Daoy (cell line): Measurements from ENCODE around the gene CCL4L2. TPM values are rescaled to one million over a fixed set of nuclear protein-coding genes. Genes with fewer than 3 reads are reported as not detected.
"Not testable (repeated sequence)": the region's sequence is repeated elsewhere in the genome, so short reads cannot be mapped to it uniquely, and the experiment has no call there.

Experiments
- DNase-seq: peaks from one replicate; pipeline ENCODE4 v3.0.0-alpha.2; 2015; ENCODE audit warnings: low read depth
- total RNA-seq: library from RNA; depleted of rRNA; stranded (reverse); fragments of >200 nt; shearing (Covaris generic); gene quantifications from 2 replicates; pipeline ENCODE4 v1.2.3, GENCODE V29; 2014; rRNA removed

Gene CCL4L2
- 0.63 and 2.9 TPM in 2 replicates for total RNA-seq

- DNase-seq, result not testable (repeated sequence)
These were observed at the start of gene CCL4L2 for GRCh38 chr17:36210439-36211211. CCL4L2 (plus strand) TSS chr17:36211063.

- not testable (repeated sequence) for DNase-seq
These were observed 42.0 kb upstream of the CCL4L2 start for GRCh38 chr17:36168836-36169235.

- not testable (repeated sequence) for DNase-seq
These were observed 34.3 kb upstream of the CCL4L2 start, which contains the start of gene TBC1D3B for GRCh38 chr17:36176536-36176935. TBC1D3B (minus strand) TSS chr17:36176636; CDS start chr17:36175050, 1,586 bp downstream.

DNA sequence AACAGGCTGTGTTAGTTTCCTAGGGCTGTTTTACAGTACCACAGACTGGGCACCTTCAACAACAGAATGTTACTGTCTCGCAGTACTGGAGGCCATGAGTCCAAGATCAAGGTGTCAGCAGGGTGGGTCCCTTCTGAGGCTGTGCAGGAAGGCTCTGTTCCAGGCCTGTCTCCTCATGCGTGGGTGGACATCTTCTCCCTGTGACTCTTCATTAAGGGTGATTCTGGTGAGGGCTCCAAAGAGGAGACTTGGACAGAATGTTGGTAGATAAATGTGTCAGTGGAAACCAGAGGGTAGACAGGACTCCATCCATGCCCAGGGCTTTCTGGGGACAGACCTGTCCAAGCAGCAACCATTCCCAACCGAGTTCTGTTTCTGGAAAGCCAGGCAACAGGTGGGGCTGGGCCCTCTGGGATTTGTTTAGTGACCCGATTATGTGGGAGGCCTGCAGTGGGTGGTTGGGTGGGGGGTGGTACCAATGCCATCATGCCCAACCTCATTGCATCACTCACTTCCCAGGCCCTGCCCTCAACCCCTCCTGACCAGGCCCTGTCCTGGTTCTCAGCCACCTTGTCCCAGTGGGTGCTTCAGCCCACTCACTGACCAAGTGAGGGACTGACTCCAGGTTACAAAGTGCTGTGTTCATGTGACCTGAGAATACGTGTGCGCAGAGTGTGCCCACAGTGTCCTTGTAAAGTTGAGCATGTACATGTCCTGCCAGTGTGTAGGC, 29.3 kb upstream of the CCL4L2 start:
- not testable (repeated sequence) for DNase-seq

DNA sequence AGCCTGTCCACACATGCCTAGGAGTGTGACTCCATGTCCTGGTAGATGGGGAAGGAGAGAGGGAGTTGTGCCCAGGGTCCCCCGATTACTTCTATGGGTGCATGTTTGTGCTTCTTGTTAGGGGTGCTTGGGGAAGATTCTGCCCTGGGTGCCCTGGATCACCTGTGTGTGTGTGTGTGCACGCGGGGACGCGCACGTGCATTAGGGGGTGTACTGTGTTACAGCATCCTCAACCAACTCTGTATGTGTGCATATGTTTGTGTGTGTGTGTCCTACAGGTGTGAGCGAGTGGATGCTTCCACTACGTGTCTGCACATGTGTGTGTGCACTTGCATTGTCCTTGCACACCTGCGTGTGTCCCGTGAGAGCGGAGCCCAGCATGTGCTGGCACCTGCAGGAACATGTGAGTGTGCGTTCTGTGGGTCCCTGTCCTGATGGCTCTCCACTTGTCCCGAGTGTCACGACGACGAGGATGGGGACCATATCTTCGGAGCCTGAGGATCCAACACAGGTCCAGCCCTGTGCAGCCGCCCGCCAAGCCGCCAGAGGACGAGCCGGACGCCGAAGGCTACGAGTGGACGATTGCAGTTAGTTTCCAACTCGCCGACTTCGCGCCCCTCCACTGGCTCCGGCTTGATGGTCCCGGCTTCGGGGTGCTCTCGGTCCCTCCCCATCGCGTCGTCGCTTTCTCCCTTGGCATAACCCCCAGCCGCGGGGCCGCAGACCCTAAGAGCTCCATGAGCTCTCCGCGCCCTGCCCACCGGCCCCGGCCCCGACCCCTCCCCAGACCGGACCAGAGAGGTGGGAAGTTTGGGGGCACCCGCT, 28.5 kb upstream of the CCL4L2 start:
- peak; percentile 9 for DNase-seq

GRCh38 chr17:36183001-36183971, 27.6 kb upstream of the CCL4L2 start:
- peak; percentile 67 for DNase-seq

- DNase-seq, result no peak
These were observed 26.7 kb upstream of the CCL4L2 start for GRCh38 chr17:36184023-36184765.

DNA sequence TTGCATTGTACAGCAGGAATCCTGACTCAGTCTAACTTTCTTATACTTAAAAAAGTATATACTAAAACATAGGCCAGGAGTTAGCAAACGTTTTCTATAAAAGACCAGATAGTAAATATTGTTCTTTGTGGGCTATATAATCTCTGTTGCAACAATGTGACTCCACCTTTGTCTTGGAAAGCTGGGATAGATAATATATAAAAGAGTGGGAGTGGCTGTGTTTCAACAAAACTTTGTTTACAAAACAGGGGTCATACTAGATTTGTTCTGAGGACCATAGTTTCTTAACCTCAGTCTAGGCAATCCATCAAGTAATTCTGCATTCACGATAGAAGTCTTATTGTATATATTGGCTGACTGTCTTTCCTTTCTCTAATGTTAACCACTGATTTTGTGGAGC, 25.4 kb upstream of the CCL4L2 start:
- no peak for DNase-seq

DNA sequence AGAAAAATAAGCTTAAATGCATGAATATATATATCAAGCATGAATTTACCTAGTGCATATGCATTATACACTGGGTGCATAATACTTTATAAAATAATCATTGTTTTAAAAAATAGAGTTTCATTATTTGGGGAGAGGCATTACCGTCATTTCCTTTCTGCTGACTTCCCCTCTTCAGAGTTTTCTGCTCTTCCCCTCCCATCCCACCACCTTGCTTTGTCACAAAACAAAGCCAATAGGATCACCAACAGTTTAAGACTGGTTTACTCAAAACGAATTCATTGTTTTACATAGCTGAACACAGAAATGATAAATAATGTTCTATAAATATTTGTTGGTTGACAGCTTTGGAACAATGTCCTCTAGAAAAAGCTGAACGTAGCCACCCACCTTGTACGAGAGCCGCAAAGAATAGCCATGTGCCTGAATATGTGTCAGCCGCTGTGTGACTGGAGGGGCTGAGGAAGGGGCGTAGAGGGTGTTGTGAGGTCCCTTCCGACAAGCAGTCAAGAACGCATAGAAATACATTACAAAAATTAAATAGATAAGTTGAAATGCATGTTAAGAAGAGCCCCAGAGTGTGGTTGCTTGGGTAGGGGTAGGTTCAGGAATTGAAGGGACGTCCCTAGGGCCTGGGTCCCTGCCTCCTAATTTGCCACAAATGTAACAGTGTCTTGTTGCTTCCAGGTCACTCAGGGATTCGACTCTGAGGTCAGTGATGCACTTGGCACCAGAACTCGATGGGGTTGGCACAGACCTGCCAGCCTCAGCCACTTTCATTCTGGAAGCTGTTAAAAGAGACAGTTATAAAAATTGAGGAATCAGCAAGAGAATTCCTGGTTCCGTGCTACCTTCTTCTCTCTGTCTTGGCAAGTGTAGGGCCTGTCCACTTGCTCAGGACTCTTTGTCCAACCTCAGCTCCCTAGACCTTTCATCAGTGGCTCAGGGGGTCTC, 23.8 kb upstream of the CCL4L2 start:
- DNase-seq, result not testable (repeated sequence)

GRCh38 chr17:36187943-36188665, 22.8 kb upstream of the CCL4L2 start:
- DNase-seq, result not testable (repeated sequence)

DNA sequence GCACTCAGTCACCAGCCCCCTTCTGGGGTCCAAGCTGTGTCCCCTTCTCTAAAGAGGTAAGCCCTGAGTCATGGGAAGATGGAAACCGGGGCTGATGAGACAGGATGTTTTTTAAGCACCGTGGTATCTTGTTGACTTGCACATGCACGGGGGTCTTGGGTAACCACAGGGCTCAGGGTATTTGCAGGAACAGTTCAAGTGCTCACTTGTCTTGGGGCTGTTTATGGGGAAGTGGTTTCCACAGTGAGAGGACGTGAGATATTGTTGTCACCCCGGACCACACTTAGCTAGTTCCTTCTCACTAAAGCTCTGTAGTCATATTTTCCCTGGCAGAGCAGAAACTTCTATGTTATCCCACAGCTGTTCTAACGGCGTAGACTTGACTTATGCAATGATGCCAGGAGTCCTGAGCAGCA, 22.0 kb upstream of the CCL4L2 start:
- DNase-seq, result no peak

GRCh38 chr17:36189993-36190392, 20.9 kb upstream of the CCL4L2 start:
- DNase-seq, result not testable (repeated sequence)

DNA sequence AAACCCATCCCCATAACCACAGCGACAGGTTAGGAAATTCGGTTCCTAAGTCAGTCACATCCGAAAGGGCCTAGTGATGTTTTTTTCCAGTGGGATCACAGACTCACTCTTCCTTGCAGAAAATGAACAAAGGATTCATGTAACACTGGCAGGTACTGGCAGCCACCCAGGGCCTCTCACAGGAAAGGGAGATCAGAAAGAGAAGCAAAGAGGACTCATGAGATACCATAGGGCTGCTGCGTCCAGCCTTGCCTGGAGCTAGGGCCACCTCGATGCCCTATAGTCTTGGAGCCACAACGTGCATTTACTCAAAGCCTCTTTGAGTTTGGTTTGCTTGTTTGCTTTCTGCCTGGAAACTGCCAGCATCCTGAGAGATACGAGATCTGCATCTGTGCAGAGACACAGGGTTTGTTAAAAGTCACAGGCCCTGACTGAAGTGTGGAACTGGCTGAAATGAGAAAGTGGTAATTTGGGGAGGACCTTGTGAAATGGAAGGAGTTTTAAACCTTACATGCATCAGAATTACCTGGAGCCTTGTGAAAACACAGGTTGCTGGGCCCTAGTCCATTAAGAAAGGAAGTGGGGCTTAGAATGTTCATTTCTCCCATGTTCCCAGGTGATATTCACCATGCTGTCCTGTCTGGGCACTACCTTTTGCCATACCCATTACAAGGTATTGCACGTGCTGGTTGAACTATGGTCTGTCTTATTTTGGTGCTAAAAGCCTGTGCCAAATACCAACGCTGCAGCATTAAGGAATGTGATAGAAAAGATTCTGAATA, 20.1 kb upstream of the CCL4L2 start:
- DNase-seq, result not testable (repeated sequence)

GRCh38 chr17:36193216-36193775, 17.6 kb upstream of the CCL4L2 start:
- DNase-seq, result no peak

GRCh38 chr17:36194147-36194831, 16.6 kb upstream of the CCL4L2 start:
- not testable (repeated sequence) for DNase-seq

GRCh38 chr17:36194832-36195433, 15.9 kb upstream of the CCL4L2 start:
- DNase-seq, result not testable (repeated sequence)
